ENCODE results near the gene VIPR2. TPM values are rescaled to one million over a fixed set of nuclear protein-coding genes. Genes with fewer than 3 reads are reported as not detected.
A peak's percentile ranks its signal among the peaks of the same experiment; 100 is the strongest.

VIPR2 gene
- total RNA-seq, 6 donors from 2014 or later = 0.30 to 0.74 (median 0.40) TPM; not detected in 3

GRCh38 chr7:159160450-159160849 is 15.8 kb upstream of the VIPR2 start:
- no peaks in the 10 kb centered on the region for H3K27me3 ChIP-seq
- H3K4me3 ChIP-seq = no peak overlapping the region
- DNase-seq (no peak), ATAC-seq (ENCODE audit: low FRiP score in 2 of 2) (no peak)
- no peak overlapping the region for H3K27ac ChIP-seq
- TF ChIP-seq CTCF (IDR thresholded peaks at IDR 0.05) (no peak), POLR2A (IDR thresholded peaks at IDR 0.05) (no peak), POLR2AphosphoS5 (IDR thresholded peaks at IDR 0.05) (no peak), EP300 (IDR thresholded peaks at IDR 0.05) (no peak)
- 90 to 94% methylated on average over 7 of the region's 7 CpGs for WGBS, 2 donors
- no peaks in the 10 kb centered on the region for H3K36me3 ChIP-seq
- H3K9me3 ChIP-seq = peaks cover 0 to 2% (median 0%) of the 10 kb centered on the region in 4 donors
- H3K4me1 ChIP-seq = no peaks in the 10 kb centered on the region

- TF ChIP-seq CTCF (IDR thresholded peaks at IDR 0.05) = no peak
- no peak for TF ChIP-seq POLR2A (IDR thresholded peaks at IDR 0.05)
- no peak for TF ChIP-seq EP300 (IDR thresholded peaks at IDR 0.05)
- TF ChIP-seq POLR2AphosphoS5 (IDR thresholded peaks at IDR 0.05) = no peak
Observed at GRCh38 chr7:159159731-159160130, 15.1 kb upstream of the VIPR2 start.

GRCh38 chr7:159158888-159159405 is 14.3 kb upstream of the VIPR2 start:
- Histone ChIP-seq H3K4me3 (no peak overlapping the region), H3K4me1 (no peaks in the 10 kb centered on the region), H3K9me3 (no peaks in the 10 kb centered on the region), H3K36me3 (no peaks in the 10 kb centered on the region), H3K27ac (no peak overlapping the region), H3K27me3 (no peaks in the 10 kb centered on the region)
- ATAC-seq (ENCODE audit: low FRiP score in 2 of 2) (no peak), DNase-seq (no peak)
- WGBS, 2 donors = 65 to 69% methylated on average over 14 of the region's 14 CpGs
- TF ChIP-seq POLR2A (IDR thresholded peaks at IDR 0.05) = no peak
- TF ChIP-seq EP300 (IDR thresholded peaks at IDR 0.05) = no peak
- no peak for TF ChIP-seq CTCF (IDR thresholded peaks at IDR 0.05)

More at GRCh38 chr7:159159731-159160130, 15.1 kb upstream of the VIPR2 start:
- no peaks in the 10 kb centered on the region for H3K4me1 ChIP-seq
- H3K36me3 ChIP-seq = no peaks in the 10 kb centered on the region
- DNase-seq (no peak), ATAC-seq (ENCODE audit: low FRiP score in 2 of 2) (peak in 1 of 2 donors; percentile 24)
- no peaks in the 10 kb centered on the region for H3K27me3 ChIP-seq
- H3K9me3 ChIP-seq = no peaks in the 10 kb centered on the region
- H3K4me3 ChIP-seq = no peak overlapping the region
- 74 to 75% methylated on average over 6 of the region's 6 CpGs for WGBS, 2 donors
- no peak overlapping the region for H3K27ac ChIP-seq

- DNase-seq (no peak), ATAC-seq (ENCODE audit: low FRiP score in 2 of 2) (peak in 1 of 2 donors; percentile 12)
- H3K4me3 ChIP-seq = no peak overlapping the region
- H3K27me3 ChIP-seq = no peaks in the 10 kb centered on the region
- no peaks in the 10 kb centered on the region for H3K4me1 ChIP-seq
- H3K9me3 ChIP-seq = no peaks in the 10 kb centered on the region
- WGBS, 2 donors = 89% methylated on average over 21 to 29 of the region's 29 CpGs
- TF ChIP-seq POLR2AphosphoS5 (IDR thresholded peaks at IDR 0.05) = no peak
- TF ChIP-seq EP300 (IDR thresholded peaks at IDR 0.05) = no peak
- TF ChIP-seq CTCF (IDR thresholded peaks at IDR 0.05) = no peak
- TF ChIP-seq POLR2A (IDR thresholded peaks at IDR 0.05) = no peak
- no peak overlapping the region for H3K27ac ChIP-seq
- H3K36me3 ChIP-seq = no peaks in the 10 kb centered on the region
Observed at GRCh38 chr7:159158125-159158887, 13.6 kb upstream of the VIPR2 start.
